ENCODE data around the gene VANGL1. TPM values are rescaled to one million over a fixed set of nuclear protein-coding genes. Genes with fewer than 3 reads are reported as not detected.

The VANGL1 gene
- total and polyA plus RNA-seq, 9 donors = 1.8 to 11.0 (median 8.8) TPM

- Histone ChIP-seq H3K27ac (no peak overlapping the region), H3K9me3 (no peaks in the 10 kb centered on the region), H3K27me3 (no peaks in the 10 kb centered on the region), H3K36me3 (no peaks in the 10 kb centered on the region), H3K4me3 (no peak overlapping the region), H3K4me1 (ENCODE audit: insufficient read depth) (no peaks in the 10 kb centered on the region)
- intact Hi-C loops (cut with DNase I) = loop anchor here (5.0 to 10.0 kb wide), 4 partner anchors 47 to 57 kb away; partner anchors contain the start of gene CASQ2 (in 2 of the 4)
- no peak for TF ChIP-seq POLR2A (IDR thresholded peaks at IDR 0.05)
- no peak for TF ChIP-seq EP300 (IDR thresholded peaks at IDR 0.05)
- no peak for TF ChIP-seq CTCF (IDR thresholded peaks at IDR 0.05)
- no peak for DNase-seq
- WGBS, 3 donors = 73 to 83% (median 83%) methylated on average over 5 of the region's 5 CpGs
These were observed 76.4 kb downstream of the VANGL1 start for GRCh38 chr1:115718011-115718754.

GRCh38 chr1:115719285-115719684 lies 77.5 kb downstream of the VANGL1 start:
- Histone ChIP-seq H3K4me1 (ENCODE audit: insufficient read depth) (peaks cover 2% of the 10 kb centered on the region), H3K9me3 (no peaks in the 10 kb centered on the region), H3K27me3 (no peaks in the 10 kb centered on the region), H3K27ac (no peak overlapping the region), H3K36me3 (no peaks in the 10 kb centered on the region), H3K4me3 (no peak overlapping the region)
- intact Hi-C loops (cut with DNase I) = loop anchor here (5.0 to 10.0 kb wide), 4 partner anchors 46 to 56 kb away; partner anchors contain the start of gene CASQ2 (in 2 of the 4)
- no peak for DNase-seq
- TF ChIP-seq EP300 (IDR thresholded peaks at IDR 0.05) (no peak), POLR2A (IDR thresholded peaks at IDR 0.05) (no peak), CTCF (IDR thresholded peaks at IDR 0.05) (no peak)
- 94 to 97% (median 94%) methylated on average over 7 of the region's 7 CpGs for WGBS, 3 donors

GRCh38 chr1:115722221-115722620 lies 80.5 kb downstream of the VANGL1 start:
- no peaks in the 10 kb centered on the region for H3K27me3 ChIP-seq
- no peaks in the 10 kb centered on the region for H3K9me3 ChIP-seq
- intact Hi-C loops (cut with DNase I) = no loop called here
- H3K27ac ChIP-seq = no peak overlapping the region
- TF ChIP-seq POLR2A (IDR thresholded peaks at IDR 0.05) = no peak
- 92 to 100% (median 95%) methylated on average over 1 of the region's 1 CpG for WGBS, 3 donors
- H3K4me1 ChIP-seq (ENCODE audit: insufficient read depth) = peaks cover 10% of the 10 kb centered on the region
- H3K4me3 ChIP-seq = no peak overlapping the region
- no peaks in the 10 kb centered on the region for H3K36me3 ChIP-seq
- no peak for DNase-seq

- no peak overlapping the region for H3K27ac ChIP-seq
- H3K27me3 ChIP-seq = no peaks in the 10 kb centered on the region
- 17 to 43% (median 26%) methylated on average over 5 of the region's 5 CpGs for WGBS, 3 donors
- no peak for TF ChIP-seq POLR2A (IDR thresholded peaks at IDR 0.05)
- TF ChIP-seq CTCF (IDR thresholded peaks at IDR 0.05) = no peak
- no peak for TF ChIP-seq EP300 (IDR thresholded peaks at IDR 0.05)
- peaks cover 10% of the 10 kb centered on the region for H3K4me1 ChIP-seq (ENCODE audit: insufficient read depth)
- no peaks in the 10 kb centered on the region for H3K36me3 ChIP-seq
- intact Hi-C loops (cut with DNase I) = no loop called here
- H3K4me3 ChIP-seq = no peak overlapping the region
- no peak for DNase-seq
- no peaks in the 10 kb centered on the region for H3K9me3 ChIP-seq
These were observed 82.0 kb downstream of the VANGL1 start for GRCh38 chr1:115723756-115724155.

GRCh38 chr1:115725600-115725999 lies 83.8 kb downstream of the VANGL1 start:
- Histone ChIP-seq H3K9me3 (no peaks in the 10 kb centered on the region), H3K36me3 (no peaks in the 10 kb centered on the region), H3K27ac (no peak overlapping the region), H3K4me1 (ENCODE audit: insufficient read depth) (peaks cover 10% of the 10 kb centered on the region), H3K4me3 (no peak overlapping the region), H3K27me3 (no peaks in the 10 kb centered on the region)
- DNase-seq = peak; percentile 42 to 74 (median 48)
- 34 to 49% (median 46%) methylated on average over 2 of the region's 2 CpGs for WGBS, 3 donors
- intact Hi-C loops (cut with DNase I) = no loop called here
- TF ChIP-seq POLR2A (IDR thresholded peaks at IDR 0.05) (no peak), CTCF (IDR thresholded peaks at IDR 0.05) (no peak), EP300 (IDR thresholded peaks at IDR 0.05) (no peak)
